Measurements from ENCODE around the gene C22orf39. TPM values are rescaled to one million over a fixed set of nuclear protein-coding genes. Genes with fewer than 3 reads are reported as not detected.

C22orf39 gene
- total RNA-seq, 4 donors from 2014 or later, result 92.1 to 136 (median 111) TPM

GRCh38 chr22:19406281-19406811 is 41.2 kb downstream of the C22orf39 start:
- H3K36me3 ChIP-seq, result peaks cover 35 to 71% (median 65%) of the 10 kb centered on the region in 4 donors

GRCh38 chr22:19405652-19406051 is 41.9 kb downstream of the C22orf39 start:
- H3K9me3 ChIP-seq, result no peaks in the 10 kb centered on the region
- DNase-seq (ENCODE audit: extremely low spot score), result no peak
- intact Hi-C loops (cut with DNase I), result no loop called here
- no peak overlapping the region for H3K4me3 ChIP-seq
- peaks cover 0 to 11% (median 0%) of the 10 kb centered on the region in 4 donors for H3K4me1 ChIP-seq
- no peak overlapping the region for H3K27ac ChIP-seq (replicated peaks in 1 of 4)
- TF ChIP-seq CTCF (IDR thresholded peaks at IDR 0.05) (no peak), EP300 (IDR thresholded peaks at IDR 0.05) (no peak), POLR2A (IDR thresholded peaks at IDR 0.05; ENCODE audit: low read depth) (no peak), POLR2AphosphoS5 (IDR thresholded peaks at IDR 0.05) (no peak)
- H3K27me3 ChIP-seq, result no peaks in the 10 kb centered on the region
- peaks cover 35 to 76% (median 71%) of the 10 kb centered on the region in 4 donors for H3K36me3 ChIP-seq
- no CpG with 5 or more reads among the region's 8 CpGs for WGBS

More at GRCh38 chr22:19406281-19406811, 41.2 kb downstream of the C22orf39 start:
- intact Hi-C loops (cut with DNase I), result no loop called here
- DNase-seq (ENCODE audit: extremely low spot score), result no peak
- 79% methylated on average over 3 of the region's 3 CpGs for WGBS
- peaks cover 0 to 14% (median 3%) of the 10 kb centered on the region in 4 donors for H3K4me1 ChIP-seq
- TF ChIP-seq CTCF (IDR thresholded peaks at IDR 0.05) (no peak), POLR2AphosphoS5 (IDR thresholded peaks at IDR 0.05) (no peak), EP300 (IDR thresholded peaks at IDR 0.05) (no peak), POLR2A (IDR thresholded peaks at IDR 0.05; ENCODE audit: low read depth) (no peak)
- no peaks in the 10 kb centered on the region for H3K9me3 ChIP-seq
- no peak overlapping the region for H3K27ac ChIP-seq (replicated peaks in 1 of 4)
- H3K27me3 ChIP-seq, result no peaks in the 10 kb centered on the region
- H3K4me3 ChIP-seq, result no peak overlapping the region

GRCh38 chr22:19405133-19405532 is 42.4 kb downstream of the C22orf39 start:
- TF ChIP-seq EP300 (IDR thresholded peaks at IDR 0.05) (no peak), POLR2AphosphoS5 (IDR thresholded peaks at IDR 0.05) (no peak), CTCF (IDR thresholded peaks at IDR 0.05) (no peak), POLR2A (IDR thresholded peaks at IDR 0.05; ENCODE audit: low read depth) (no peak)
- 84% methylated on average over 4 of the region's 4 CpGs for WGBS
- Histone ChIP-seq H3K4me1 (peaks cover 0 to 11% (median 0%) of the 10 kb centered on the region in 4 donors), H3K27me3 (no peaks in the 10 kb centered on the region), H3K36me3 (peaks cover 37 to 78% (median 70%) of the 10 kb centered on the region in 4 donors), H3K4me3 (no peak overlapping the region), H3K9me3 (no peaks in the 10 kb centered on the region), H3K27ac (replicated peaks in 1 of 4) (no peak overlapping the region)
- DNase-seq (ENCODE audit: extremely low spot score), result no peak
- intact Hi-C loops (cut with DNase I), result no loop called here

- Histone ChIP-seq H3K27ac (replicated peaks in 1 of 4) (no peak overlapping the region), H3K27me3 (no peaks in the 10 kb centered on the region), H3K4me1 (peaks cover 0 to 11% (median 0%) of the 10 kb centered on the region in 4 donors), H3K9me3 (no peaks in the 10 kb centered on the region), H3K4me3 (no peak overlapping the region), H3K36me3 (peaks cover 39 to 78% (median 69%) of the 10 kb centered on the region in 4 donors)
- intact Hi-C loops (cut with DNase I), result no loop called here
- 98% methylated on average over 3 of the region's 3 CpGs for WGBS
- DNase-seq (ENCODE audit: extremely low spot score), result no peak
- TF ChIP-seq POLR2A (IDR thresholded peaks at IDR 0.05; ENCODE audit: low read depth) (no peak), POLR2AphosphoS5 (IDR thresholded peaks at IDR 0.05) (no peak), CTCF (IDR thresholded peaks at IDR 0.05) (no peak), EP300 (IDR thresholded peaks at IDR 0.05) (no peak)
Measured at GRCh38 chr22:19404676-19405075, 42.8 kb downstream of the C22orf39 start.
